HepG2 (cell line): Measurements from ENCODE around the gene APLP1. TPM values are rescaled to one million over a fixed set of nuclear protein-coding genes. Genes with fewer than 3 reads are reported as not detected.

Experiments used
- ATAC-seq: fragments of 200-7000 bp; cut with Tn5 transposase; 3 replicates; pipeline ENCODE4 v1.9.1; 2020; ENCODE audit warnings: mild to moderate bottlenecking, moderate library complexity
- BruUV-seq: library from RNA; stranded (reverse); fragments of 400-500 nt; replicated peaks from 2 replicates; lab custom pipeline; 2021; lab: Mats Ljungman, UMichigan
- CTCF ChIA-PET: fragments of 300-600 bp; formaldehyde crosslinking; extraction: SDS; loops from one replicate; lab custom pipeline; 2021; ENCODE audit warnings: low total read pairs, inconsistent platforms, low intra/inter-chr PET ratio; lab: Yijun Ruan, JAX
- POLR2A ChIA-PET: fragments of 350-600 bp; sonication (Branson Sonifier 250); formaldehyde crosslinking; loops from one replicate; lab custom pipeline; 2020; ENCODE audit warnings: antibody characterized with exemption, inconsistent platforms; lab: Yijun Ruan, JAX
- DNase-seq: peaks from one replicate; pipeline ENCODE4 v3.0.0-alpha.2; 2015; ENCODE audit warnings: low spot score
- FAIRE-seq: peaks from 3 replicates; lab custom pipeline; 2011; peaks lifted over from hg19 to GRCh38; lab: Jason Lieb, UNC
- H2AFZ ChIP-seq: one replicate; pipeline ENCODE4 v1.6.1; 2011; ENCODE audit warnings: low read length, inconsistent platforms
- H3K27ac ChIP-seq: fragments of 300-600 bp; 3 replicates; pipeline ENCODE4 v1.8.0; 2011; ENCODE audit warnings: mixed run types, mild to moderate bottlenecking, mixed read lengths, low read length, inconsistent platforms; ENCODE audit not compliant: insufficient read depth; ENCODE audit errors: extremely low read length
- H3K27me3 ChIP-seq, 2 experiments: fragments of 200-600 bp in 1 of 2; 2 replicates in 1 of 2; 3 replicates in 1 of 2; pipeline versions ENCODE4 v1.6.0 to v1.8.0; 2011; ENCODE audit warnings: low read length in 2 of 2, mild to moderate bottlenecking in 2 of 2, moderate library complexity in 2 of 2, inconsistent platforms in 1 of 2; ENCODE audit not compliant: insufficient read depth in 2 of 2, control insufficient read depth in 1 of 2
- H3K36me3 ChIP-seq, 2 experiments: fragments of 200-600 bp in 1 of 2; replicated peaks in 1 of 2; 2 replicates in 1 of 2; 3 replicates in 1 of 2; pipeline versions ENCODE4 v1.5.1 to v1.8.0; 2011; ENCODE audit warnings: low read length in 2 of 2, inconsistent platforms in 1 of 2; ENCODE audit not compliant: insufficient read depth in 2 of 2, control insufficient read depth in 1 of 2
- H3K4me1 ChIP-seq: 2 replicates; pipeline ENCODE4 v1.5.1; 2012; ENCODE audit warnings: low read length, inconsistent platforms; ENCODE audit not compliant: insufficient read depth
- H3K4me2 ChIP-seq: 2 replicates; pipeline ENCODE4 v1.6.0; 2011; ENCODE audit warnings: low read depth, low read length, inconsistent platforms
- H3K4me3 ChIP-seq, 3 experiments: fragments of 200-600 bp in 1 of 3; sonication (generic), shearing (Covaris generic) in 1 of 3; replicated peaks in 1 of 3; 2 replicates each; pipeline ENCODE4 v1.5.1; 2011 to 2016; ENCODE audit warnings: low read length in 3 of 3, inconsistent platforms in 2 of 3, low read depth in 2 of 3, mild to moderate bottlenecking in 2 of 3, control low read depth in 1 of 3, mixed read lengths in 1 of 3; ENCODE audit not compliant: insufficient read depth in 1 of 3
- H3K79me2 ChIP-seq: one replicate; pipeline ENCODE4 v1.6.1; 2011; ENCODE audit warnings: low read length, inconsistent platforms; ENCODE audit not compliant: insufficient read depth
- H3K9ac ChIP-seq: 2 replicates; pipeline ENCODE4 v1.6.0; 2011; ENCODE audit warnings: mild to moderate bottlenecking, low read depth, low read length, inconsistent platforms; ENCODE audit not compliant: insufficient read depth
- H3K9me3 ChIP-seq: 2 replicates; pipeline ENCODE4 v1.5.1; 2012; ENCODE audit warnings: mild to moderate bottlenecking, low read length
- H4K20me1 ChIP-seq: 2 replicates; pipeline ENCODE4 v1.6.0; 2011; ENCODE audit warnings: inconsistent platforms, mild to moderate bottlenecking, low read length, moderate library complexity; ENCODE audit not compliant: insufficient read depth
- GABPA ChIP-seq, 2 experiments: IDR thresholded peaks; 2 replicates each; pipeline ENCODE4 v1.6.1; 2011 to 2016; ENCODE audit warnings: low read depth in 2 of 2, low read length in 1 of 2, missing biosample characterization in 1 of 2, missing genetic modification characterization in 1 of 2
- HOXA5 ChIP-seq: sonication (generic); formaldehyde crosslinking; IDR thresholded peaks from 2 replicates; pipeline ENCODE4 v1.4.0; 2020; ENCODE audit warnings: missing genetic modification reagents
- MTERF4 ChIP-seq: sonication (generic); formaldehyde crosslinking; IDR thresholded peaks from 2 replicates; pipeline ENCODE4 v1.8.0; 2023; ENCODE audit warnings: mild to moderate bottlenecking, missing genetic modification reagents
- PAF1 ChIP-seq: IDR thresholded peaks from 2 replicates; pipeline ENCODE4 v1.6.1; 2016; ENCODE audit warnings: missing genetic modification reagents, missing compliant biosample characterization
- SRY ChIP-seq: sonication (generic); formaldehyde crosslinking; IDR thresholded peaks from 2 replicates; pipeline ENCODE4 v1.8.0; 2022; ENCODE audit warnings: mild to moderate bottlenecking, missing genetic modification reagents
- ZHX2 ChIP-seq, 2 experiments: sonication (generic) in 1 of 2; formaldehyde crosslinking in 1 of 2; IDR thresholded peaks; 2 replicates each; pipeline versions ENCODE4 v1.6.1 to v1.9.0; 2014 to 2022; ENCODE audit warnings: antibody characterized with exemption in 1 of 2, borderline replicate concordance in 1 of 2, inconsistent platforms in 1 of 2, low read depth in 1 of 2, missing genetic modification reagents in 1 of 2
- ZNF180 ChIP-seq: sonication (generic); formaldehyde crosslinking; IDR thresholded peaks from 2 replicates; pipeline ENCODE4 v1.4.0; 2020; ENCODE audit warnings: low read depth, missing genetic modification reagents, borderline replicate concordance
- ZNF747 ChIP-seq: sonication (generic); formaldehyde crosslinking; IDR thresholded peaks from 2 replicates; pipeline ENCODE4 v1.8.1; 2023; ENCODE audit warnings: missing genetic modification reagents, mild to moderate bottlenecking, borderline replicate concordance
- ZNF75D ChIP-seq: sonication (generic); formaldehyde crosslinking; IDR thresholded peaks from 2 replicates; pipeline ENCODE4 v1.8.1; 2023; ENCODE audit warnings: missing genetic modification reagents, mild to moderate bottlenecking, borderline replicate concordance
- WGBS: methylation state at CpG from one replicate; pipeline ENCODE4 v1.1.6; 2017; ENCODE audit warnings: low lambda C conversion rate; 5-methylcytosine and 5-hydroxymethylcytosine counted together
- in situ Hi-C: cut with HindIII; loops from 2 replicates; pipeline ENCODE4 v1.10.0; 2017; ENCODE audit warnings: low pct_unique_long_range_greater_than_20kb; ENCODE audit not compliant: extremely low pct_ligation_motif_present
- intact Hi-C: fragments of 100-400 bp; cut with micrococcal nuclease; formaldehyde crosslinking; loops from one replicate; pipeline ENCODE4 v1.10.0; 2022; ENCODE audit not compliant: unreplicated experiment
- polyA plus RNA-seq, 8 experiments: library from polyadenylated mRNA; depleted of rRNA in 3 of 8; stranded (reverse) in 7 of 8; unstranded in 1 of 8; fragments of >200 nt; fragmentation: Illumina TruSeq in 4 of 8; extraction: Trizol in 4 of 8; gene quantifications; 2 replicates each; pipeline versions ENCODE4 v1.2.1 to v1.2.3, GENCODE V29; 2011 to 2016; ENCODE audit warnings: low read depth in 4 of 8, missing spikeins in 1 of 8, mixed read lengths in 1 of 8; ENCODE audit not compliant: insufficient read depth in 1 of 8
- total RNA-seq, 5 experiments: library from RNA; depleted of rRNA; stranded (reverse); fragments of >200 nt; fragmentation: Illumina TruSeq; extraction: Trizol; gene quantifications; 2 replicates each; pipeline ENCODE4 v1.2.3, GENCODE V29; 2016; ENCODE audit warnings: low read depth in 1 of 5

The APLP1 gene
- total and polyA plus RNA-seq, 2 of the 13 experiments (the other 11 are each of a cell fraction or from before 2014, with no cell fraction given) = 2.0 to 2.9 TPM

DNA sequence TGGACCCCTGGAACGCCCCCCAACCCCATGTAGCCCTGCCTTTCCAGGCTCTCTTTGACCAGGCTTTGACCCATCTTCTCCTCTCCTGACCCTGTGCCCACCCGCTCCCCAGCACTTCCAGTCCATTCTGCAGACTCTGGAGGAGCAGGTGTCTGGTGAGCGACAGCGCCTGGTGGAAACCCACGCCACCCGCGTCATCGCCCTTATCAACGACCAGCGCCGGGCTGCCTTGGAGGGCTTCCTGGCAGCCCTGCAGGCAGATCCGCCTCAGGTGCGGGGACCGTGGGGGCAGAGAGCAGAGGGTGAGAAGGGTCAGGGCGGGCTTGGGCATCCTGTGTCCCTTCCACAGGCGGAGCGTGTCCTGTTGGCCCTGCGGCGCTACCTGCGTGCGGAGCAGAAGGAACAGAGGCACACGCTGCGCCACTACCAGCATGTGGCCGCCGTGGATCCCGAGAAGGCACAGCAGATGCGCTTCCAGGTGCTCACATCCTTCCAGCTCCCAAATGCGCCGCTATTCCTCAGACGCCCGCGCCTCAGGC, 6.1 kb downstream of the APLP1 start (continued):
- TF ChIP-seq ZNF75D (CRISPR knock-in tag) = no peak
- no peak for TF ChIP-seq ZNF747 (CRISPR knock-in tag)
- TF ChIP-seq MTERF4 = no peak
- TF ChIP-seq ZHX2 (IDR thresholded peaks at IDR 0.05; ENCODE audit: low read depth) = no peak
- no peak for TF ChIP-seq ZHX2 (CRISPR knock-in tag; IDR thresholded peaks at IDR 0.05; ENCODE audit: borderline replicate concordance)

DNA sequence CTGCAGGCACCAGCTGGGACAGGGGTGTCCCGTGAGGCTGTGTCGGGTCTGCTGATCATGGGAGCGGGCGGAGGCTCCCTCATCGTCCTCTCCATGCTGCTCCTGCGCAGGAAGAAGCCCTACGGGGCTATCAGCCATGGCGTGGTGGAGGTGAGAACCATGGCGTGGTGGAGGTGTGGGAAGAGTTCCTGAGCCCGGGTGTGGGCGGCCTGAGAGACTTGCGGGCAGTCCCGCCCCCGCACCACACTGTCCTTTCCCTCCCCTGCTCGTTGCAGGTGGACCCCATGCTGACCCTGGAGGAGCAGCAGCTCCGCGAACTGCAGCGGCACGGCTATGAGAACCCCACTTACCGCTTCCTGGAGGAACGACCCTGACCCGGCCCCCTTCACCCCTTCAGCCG, 10.7 kb downstream of the APLP1 start:
- H3K9ac ChIP-seq = no peak overlapping the region
- no peak for ATAC-seq
- no peak for DNase-seq
- no peak overlapping the region for H2AFZ ChIP-seq
- 59% methylated on average over 15 of the region's 23 CpGs for WGBS
- in situ Hi-C loops = no loop called here
- H3K4me1 ChIP-seq = no peaks in the 10 kb centered on the region
- CTCF ChIA-PET = no interaction called here
- BruUV-seq = no TSS peak
- intact Hi-C loops = loop anchor here (1.0 kb wide), 1 partner anchor 51 kb away; no protein-coding TSS in a partner anchor
- no peaks in the 10 kb centered on the region for H3K9me3 ChIP-seq
- H4K20me1 ChIP-seq = no peaks in the 10 kb centered on the region
- no peak overlapping the region for H3K4me3 ChIP-seq
- FAIRE-seq = no peak
- H3K4me2 ChIP-seq = no peak overlapping the region
- H3K36me3 ChIP-seq = no peaks in the 10 kb centered on the region
- H3K79me2 ChIP-seq = no peaks in the 10 kb centered on the region
- no peaks in the 10 kb centered on the region; a peak in 1 of 5 replicates for H3K27me3 ChIP-seq
- POLR2A ChIA-PET = interaction anchor here (1.0 to 1.2 kb wide), 3 partner anchors 9 to 236 kb away, joined by 3 read pairs; no protein-coding TSS in a partner anchor
- no peak overlapping the region for H3K27ac ChIP-seq
- TF ChIP-seq GABPA (IDR thresholded peaks at IDR 0.05; ENCODE audit: low read depth, low read length) = 0 out of 2 replicates have a peak, but pooled peaks have one; percentile 5
- TF ChIP-seq GABPA (CRISPR knock-in tag; IDR thresholded peaks at IDR 0.05; ENCODE audit: low read depth) = no peak
- TF ChIP-seq HOXA5 (CRISPR knock-in tag) = no peak
- no peak for TF ChIP-seq PAF1 (CRISPR knock-in tag)
- TF ChIP-seq SRY (CRISPR knock-in tag) = no peak
- no peak for TF ChIP-seq ZNF180
